ENCODE data around the gene NTM.

Gene NTM

GRCh38 chr11:131980888-131981668 is 610.7 kb downstream of the NTM start:
- no peak for DNase-seq (ENCODE audit: low read depth in 4 of 4, low spot score in 1 of 4)

GRCh38 chr11:131982154-131982553 is 611.7 kb downstream of the NTM start:
- no peak for DNase-seq (ENCODE audit: low read depth in 4 of 4, low spot score in 1 of 4)

- no peak for DNase-seq (ENCODE audit: low read depth in 4 of 4, low spot score in 1 of 4)
Observed at GRCh38 chr11:131985846-131986301, 615.5 kb downstream of the NTM start.

- no peak for DNase-seq (ENCODE audit: low read depth in 4 of 4, low spot score in 1 of 4)
Observed at GRCh38 chr11:131987703-131988102, 617.3 kb downstream of the NTM start.

GRCh38 chr11:131991606-131992005 is 621.2 kb downstream of the NTM start:
- no peak for DNase-seq (ENCODE audit: low read depth in 4 of 4, low spot score in 1 of 4)

GRCh38 chr11:131993246-131993645 is 622.8 kb downstream of the NTM start:
- no peak for DNase-seq (ENCODE audit: low read depth in 4 of 4, low spot score in 1 of 4)

GRCh38 chr11:131998020-131998419 is 627.6 kb downstream of the NTM start:
- DNase-seq (ENCODE audit: low read depth in 4 of 4, low spot score in 1 of 4), result no peak

- DNase-seq (ENCODE audit: low read depth in 4 of 4, low spot score in 1 of 4), result no peak
Observed at GRCh38 chr11:131999084-131999483, 628.7 kb downstream of the NTM start.

GRCh38 chr11:131999955-132000354 is 629.5 kb downstream of the NTM start:
- no peak for DNase-seq (ENCODE audit: low read depth in 4 of 4, low spot score in 1 of 4)

- no peak for DNase-seq (ENCODE audit: low read depth in 4 of 4, low spot score in 1 of 4)
Observed at GRCh38 chr11:132005887-132006286, 635.5 kb downstream of the NTM start.

GRCh38 chr11:132006884-132007580 is 636.6 kb downstream of the NTM start:
- DNase-seq (ENCODE audit: low read depth in 4 of 4, low spot score in 1 of 4), result no peak

GRCh38 chr11:132008226-132008625 is 637.8 kb downstream of the NTM start:
- no peak for DNase-seq (ENCODE audit: low read depth in 4 of 4, low spot score in 1 of 4)

GRCh38 chr11:132008872-132009271 is 638.5 kb downstream of the NTM start:
- no peak for DNase-seq (ENCODE audit: low read depth in 4 of 4, low spot score in 1 of 4)

GRCh38 chr11:132020001-132020400 is 649.6 kb downstream of the NTM start:
- DNase-seq (ENCODE audit: low read depth in 4 of 4, low spot score in 1 of 4), result no peak

GRCh38 chr11:132022285-132022684 is 651.9 kb downstream of the NTM start:
- no peak for DNase-seq (ENCODE audit: low read depth in 4 of 4, low spot score in 1 of 4)

- no peak for DNase-seq (ENCODE audit: low read depth in 4 of 4, low spot score in 1 of 4)
Observed at GRCh38 chr11:132022733-132023478, 652.5 kb downstream of the NTM start.

GRCh38 chr11:132024587-132025295 is 654.3 kb downstream of the NTM start:
- no peak for DNase-seq (ENCODE audit: low read depth in 4 of 4, low spot score in 1 of 4)

- no peak for DNase-seq (ENCODE audit: low read depth in 4 of 4, low spot score in 1 of 4)
Observed at GRCh38 chr11:132026746-132027145, 656.3 kb downstream of the NTM start.

- DNase-seq (ENCODE audit: low read depth in 4 of 4, low spot score in 1 of 4), result no peak
Observed at GRCh38 chr11:132028380-132029240, 658.2 kb downstream of the NTM start.

- DNase-seq (ENCODE audit: low read depth in 4 of 4, low spot score in 1 of 4), result no peak
Observed at GRCh38 chr11:132030896-132031295, 660.5 kb downstream of the NTM start.
